CD4-positive, alpha-beta T cell treated with Interleukin-17A for 1 hour (primary cell): ENCODE results near the gene NQO1.

ENCODE experiments used
- DNase-seq: peaks from one replicate; pipeline ENCODE4 v3.0.0-alpha.2; 2020

The NQO1 gene

GRCh38 chr16:69706256-69706974 is 19.9 kb downstream of the NQO1 start:
- DNase-seq = no peak

- no peak for DNase-seq
These were observed 22.7 kb downstream of the NQO1 start for GRCh38 chr16:69703638-69704037.

DNA sequence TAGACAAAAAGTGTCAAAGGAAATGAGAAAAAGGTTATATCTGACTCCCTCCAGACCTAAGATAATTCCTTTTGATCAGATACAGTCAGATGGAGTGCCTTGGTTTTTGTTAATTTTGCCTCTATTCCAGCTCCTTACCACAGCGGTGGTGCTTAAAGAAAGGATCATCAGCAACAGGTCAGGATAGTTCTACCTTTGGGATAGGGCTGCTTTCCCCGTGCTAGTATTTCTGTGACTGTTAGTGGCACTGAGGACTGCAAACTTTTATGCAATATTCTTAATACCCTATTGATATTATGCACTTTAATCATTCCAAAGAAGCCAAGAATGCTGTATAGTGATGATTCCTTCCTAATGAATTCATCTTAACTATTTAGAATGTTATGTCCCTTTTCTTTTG is 24.5 kb downstream of the NQO1 start:
- DNase-seq = no peak

DNA sequence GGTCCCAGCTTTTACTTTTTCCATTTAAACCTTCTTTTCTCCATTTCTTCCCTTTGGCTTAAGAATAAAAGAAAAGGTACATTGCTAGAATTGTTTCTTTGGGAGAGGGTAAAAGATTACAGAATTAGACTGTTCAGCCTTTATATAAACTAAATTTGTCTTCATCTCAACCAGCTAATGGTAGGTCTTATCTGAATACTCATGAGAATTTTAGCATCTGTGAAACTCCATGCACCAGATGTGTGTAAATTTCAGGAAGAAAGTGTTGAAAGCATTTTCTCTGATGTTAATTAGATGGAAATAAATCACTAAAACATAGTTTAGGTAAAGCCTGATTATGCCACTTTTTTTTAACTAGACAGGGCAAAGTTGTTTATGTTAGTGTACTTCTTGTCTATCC is 24.9 kb downstream of the NQO1 start:
- no peak for DNase-seq

DNA sequence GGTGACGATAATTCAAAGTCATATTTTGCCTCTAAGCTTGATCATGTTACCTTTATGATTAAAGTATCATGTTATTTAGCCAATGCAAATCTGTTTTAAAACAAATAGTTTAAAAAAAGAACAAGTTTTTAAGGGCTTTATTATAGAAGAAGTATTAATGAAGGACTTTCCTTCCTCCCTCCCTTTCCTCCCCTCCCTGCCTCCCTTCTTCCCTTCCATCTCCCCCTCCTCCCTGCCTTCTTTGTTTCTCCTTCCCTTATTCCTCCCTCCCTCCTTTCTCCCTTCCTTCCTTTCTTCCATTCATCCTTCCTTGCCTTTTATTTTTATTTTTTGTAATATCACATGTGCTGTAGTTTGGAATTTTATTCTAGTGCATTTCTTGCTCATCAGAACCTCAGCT is 26.4 kb downstream of the NQO1 start:
- DNase-seq = no peak

DNA sequence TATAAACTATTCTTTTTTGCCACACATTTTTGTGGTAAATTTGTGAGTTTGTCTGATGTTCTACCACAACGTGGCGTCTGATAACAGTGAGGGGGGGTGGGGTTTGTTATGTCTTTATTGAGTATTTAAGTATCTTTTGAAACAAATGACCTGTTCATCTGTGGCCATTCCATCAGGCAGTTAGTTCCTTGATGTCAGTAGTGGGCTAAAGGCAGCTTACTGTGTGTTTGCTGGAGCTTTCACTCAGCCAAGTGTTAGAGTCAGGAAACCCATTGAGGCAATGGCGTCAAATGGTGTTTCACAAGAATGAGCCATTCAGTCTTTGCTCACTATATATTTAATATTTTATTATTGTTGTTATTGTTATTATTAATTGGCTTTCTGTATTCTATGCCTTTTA is 28.0 kb downstream of the NQO1 start:
- no peak for DNase-seq

GRCh38 chr16:69693916-69694315 is 32.4 kb downstream of the NQO1 start:
- DNase-seq = no peak

- no peak for DNase-seq
These were observed 34.1 kb downstream of the NQO1 start for GRCh38 chr16:69691980-69692911.

- DNase-seq = no peak
These were observed 37.8 kb downstream of the NQO1 start for GRCh38 chr16:69688589-69688988.

DNA sequence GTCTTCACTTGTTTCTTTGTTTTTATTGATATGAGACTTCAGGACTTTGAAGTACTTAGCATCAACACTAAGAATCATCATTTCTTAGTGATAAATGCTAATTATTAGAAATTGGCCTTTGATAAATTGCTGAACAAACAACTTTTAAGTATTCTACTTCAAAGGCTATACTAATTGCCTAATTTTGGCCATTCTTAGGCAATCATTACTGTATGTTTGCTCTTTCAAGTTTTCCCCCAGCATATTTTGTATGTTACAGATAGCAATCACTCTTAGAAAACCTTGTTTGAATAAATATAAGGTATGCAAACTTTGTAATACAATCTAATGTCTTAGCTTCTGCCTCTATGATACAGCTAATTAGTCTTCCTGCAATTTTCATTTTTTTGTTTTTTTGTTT is 46.0 kb downstream of the NQO1 start:
- no peak for DNase-seq

- DNase-seq = no peak
These were observed 53.2 kb downstream of the NQO1 start for GRCh38 chr16:69672998-69673713.

GRCh38 chr16:69672315-69672997 is 53.9 kb downstream of the NQO1 start:
- DNase-seq = no peak

GRCh38 chr16:69669577-69669976 is 56.8 kb downstream of the NQO1 start:
- DNase-seq = no peak

- no peak for DNase-seq
These were observed 62.5 kb downstream of the NQO1 start for GRCh38 chr16:69663846-69664245.

DNA sequence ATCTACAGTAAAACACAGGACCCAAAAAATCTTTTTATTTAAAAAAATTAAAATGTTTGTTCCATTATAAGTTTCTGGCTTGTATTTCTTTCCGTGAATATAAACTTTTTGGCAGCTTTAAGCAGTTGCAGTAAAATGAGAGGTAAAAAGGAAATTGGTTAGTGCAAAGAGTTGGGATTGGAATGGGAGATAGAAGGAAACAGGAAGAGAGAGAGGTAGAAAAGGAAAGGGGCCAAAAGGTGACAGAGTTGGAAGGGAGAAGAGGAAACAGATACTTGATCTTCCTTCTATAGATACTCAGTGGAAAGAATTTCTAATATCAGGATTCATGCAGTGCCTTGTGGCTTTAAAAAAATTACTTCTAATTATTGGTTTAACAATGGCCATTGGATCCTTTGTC is 63.5 kb downstream of the NQO1 start:
- no peak for DNase-seq

DNA sequence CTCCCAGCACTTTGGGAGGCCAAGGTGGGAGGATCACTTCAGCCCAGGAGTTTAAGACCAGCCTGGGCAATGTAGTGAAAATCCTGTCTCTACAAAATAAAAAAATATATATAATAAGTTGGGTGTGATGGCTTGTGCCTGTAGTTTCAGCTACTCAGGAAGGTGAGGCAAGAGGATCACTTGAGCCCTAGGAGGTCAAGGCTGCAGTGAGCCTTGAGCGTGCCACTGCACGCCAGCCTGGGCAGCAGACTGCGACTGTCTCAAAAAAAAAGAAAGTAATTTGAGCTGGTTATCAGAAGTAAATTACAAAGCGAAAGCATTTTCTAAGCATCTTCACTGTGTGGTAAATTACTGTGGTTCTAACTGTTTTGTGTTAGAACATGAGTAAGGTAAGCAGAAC is 66.2 kb downstream of the NQO1 start:
- DNase-seq = no peak
